Measurements from ENCODE around the gene ZDHHC11B.
"Not testable (repeated sequence)": the region's sequence is repeated elsewhere in the genome, so short reads cannot be mapped to it uniquely, and the experiment has no call there.

ZDHHC11B gene

GRCh38 chr5:771841-772546, 12.5 kb downstream of the ZDHHC11B start:
- H3K36me3 ChIP-seq (ENCODE audit: insufficient read depth, insufficient read length, low read length); H3K9ac ChIP-seq (ENCODE audit: insufficient read length, low read depth); DNase-seq (ENCODE audit: low read depth, low spot score); H3K27me3 ChIP-seq (ENCODE audit: insufficient read depth, insufficient read length); H3K9me3 ChIP-seq (ENCODE audit: insufficient read depth, low read length); H3K4me1 ChIP-seq (ENCODE audit: insufficient read depth, insufficient read length); H3K4me3 ChIP-seq (ENCODE audit: insufficient read length, low read depth): not testable (repeated sequence)

- not testable (repeated sequence) for DNase-seq (ENCODE audit: low read depth, low spot score); H3K4me3 ChIP-seq (ENCODE audit: insufficient read length, low read depth); H3K27me3 ChIP-seq (ENCODE audit: insufficient read depth, insufficient read length); H3K9ac ChIP-seq (ENCODE audit: insufficient read length, low read depth); H3K4me1 ChIP-seq (ENCODE audit: insufficient read depth, insufficient read length); H3K9me3 ChIP-seq (ENCODE audit: insufficient read depth, low read length); H3K36me3 ChIP-seq (ENCODE audit: insufficient read depth, insufficient read length, low read length)
Measured at GRCh38 chr5:771087-771781, 13.3 kb downstream of the ZDHHC11B start.

GRCh38 chr5:770585-770984, 13.9 kb downstream of the ZDHHC11B start:
- not testable (repeated sequence) for H3K4me1 ChIP-seq (ENCODE audit: insufficient read depth, insufficient read length); H3K36me3 ChIP-seq (ENCODE audit: insufficient read depth, insufficient read length, low read length); DNase-seq (ENCODE audit: low read depth, low spot score); H3K27me3 ChIP-seq (ENCODE audit: insufficient read depth, insufficient read length); H3K9me3 ChIP-seq (ENCODE audit: insufficient read depth, low read length); H3K9ac ChIP-seq (ENCODE audit: insufficient read length, low read depth); H3K4me3 ChIP-seq (ENCODE audit: insufficient read length, low read depth)

- H3K9me3 ChIP-seq (ENCODE audit: insufficient read depth, low read length); H3K4me1 ChIP-seq (ENCODE audit: insufficient read depth, insufficient read length); H3K4me3 ChIP-seq (ENCODE audit: insufficient read length, low read depth); H3K27me3 ChIP-seq (ENCODE audit: insufficient read depth, insufficient read length); H3K36me3 ChIP-seq (ENCODE audit: insufficient read depth, insufficient read length, low read length); DNase-seq (ENCODE audit: low read depth, low spot score); H3K9ac ChIP-seq (ENCODE audit: insufficient read length, low read depth): not testable (repeated sequence)
Measured at GRCh38 chr5:769485-770145, 14.9 kb downstream of the ZDHHC11B start.

GRCh38 chr5:766666-767431, 17.7 kb downstream of the ZDHHC11B start:
- no peak for TF ChIP-seq SUZ12 (IDR thresholded peaks at IDR 0.05; ENCODE audit: extremely low read depth, insufficient read depth, insufficient read length)
- TF ChIP-seq ZNF274 (IDR thresholded peaks at IDR 0.05; ENCODE audit: low read depth, low read length), result no peak
- no peak for TF ChIP-seq YY1 (IDR thresholded peaks at IDR 0.05; ENCODE audit: insufficient read depth, insufficient read length)
- no peak for DNase-seq (ENCODE audit: low read depth, low spot score)

GRCh38 chr5:765948-766631, 18.4 kb downstream of the ZDHHC11B start:
- DNase-seq (ENCODE audit: low read depth, low spot score), result no peak

More at GRCh38 chr5:766666-767431, 17.7 kb downstream of the ZDHHC11B start:
- no peaks in the 10 kb centered on the region for H3K4me1 ChIP-seq (ENCODE audit: insufficient read depth, insufficient read length)
- peaks cover 10% of the 10 kb centered on the region; the same call in 1 of the 2 replicates for H3K9me3 ChIP-seq (ENCODE audit: insufficient read depth, low read length)
- H3K36me3 ChIP-seq (ENCODE audit: insufficient read depth, insufficient read length, low read length), result no peaks in the 10 kb centered on the region
- no peaks in the 10 kb centered on the region for H3K27me3 ChIP-seq (ENCODE audit: insufficient read depth, insufficient read length)
- no peak overlapping the region for H3K9ac ChIP-seq (ENCODE audit: insufficient read length, low read depth)
- H3K4me3 ChIP-seq (ENCODE audit: insufficient read length, low read depth), result no peak overlapping the region

More at GRCh38 chr5:765948-766631, 18.4 kb downstream of the ZDHHC11B start:
- Histone ChIP-seq H3K27me3 (ENCODE audit: insufficient read depth, insufficient read length) (no peaks in the 10 kb centered on the region), H3K4me3 (ENCODE audit: insufficient read length, low read depth) (no peak overlapping the region), H3K9ac (ENCODE audit: insufficient read length, low read depth) (no peak overlapping the region), H3K36me3 (ENCODE audit: insufficient read depth, insufficient read length, low read length) (no peaks in the 10 kb centered on the region), H3K9me3 (ENCODE audit: insufficient read depth, low read length) (peaks cover 10% of the 10 kb centered on the region; the same call in 1 of the 2 replicates), H3K4me1 (ENCODE audit: insufficient read depth, insufficient read length) (no peaks in the 10 kb centered on the region)
- TF ChIP-seq SUZ12 (IDR thresholded peaks at IDR 0.05; ENCODE audit: extremely low read depth, insufficient read depth, insufficient read length), result no peak
- TF ChIP-seq ZNF274 (IDR thresholded peaks at IDR 0.05; ENCODE audit: low read depth, low read length), result no peak
- no peak for TF ChIP-seq YY1 (IDR thresholded peaks at IDR 0.05; ENCODE audit: insufficient read depth, insufficient read length)
